Measurements from ENCODE around the gene FGD1. TPM values are rescaled to one million over a fixed set of nuclear protein-coding genes. Genes with fewer than 3 reads are reported as not detected.

FGD1 gene
- total RNA-seq, 1 experiment from 2014 or later, result 9.9 TPM

DNA sequence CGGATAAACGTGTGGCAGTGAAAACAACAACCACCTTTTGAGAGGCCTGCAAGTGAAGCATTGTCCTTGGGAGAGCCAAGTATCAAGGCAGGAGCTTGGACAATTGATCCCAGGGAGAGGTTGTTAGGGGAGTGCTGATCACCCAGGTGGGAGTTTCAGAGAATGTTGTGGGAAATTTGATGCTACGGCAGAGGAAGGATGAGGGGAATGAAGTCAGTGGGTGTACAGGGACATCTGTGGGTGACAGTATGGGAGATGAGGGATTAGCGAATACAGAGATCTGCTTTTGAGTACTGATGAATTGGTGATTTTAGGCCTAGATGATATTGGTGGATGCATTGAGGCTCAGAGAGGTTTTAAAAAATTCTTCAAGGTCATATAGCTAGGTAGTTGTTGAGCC lies 38.2 kb upstream of the FGD1 start:
- ATAC-seq, result no peak
- Histone ChIP-seq H3K27ac (ENCODE audit: low read length) (no peak overlapping the region), H3F3A (ENCODE audit: low read length, unreplicated experiment) (no peaks in the 10 kb centered on the region), H3K9me3 (ENCODE audit: low read length) (no peaks in the 10 kb centered on the region), H3K4me2 (ENCODE audit: low read length) (peak overlapping the region; percentile 28), H3K4me3 (ENCODE audit: low read length) (no peak overlapping the region), H3K9me2 (replicated peaks; ENCODE audit: low read length) (no peaks in the 10 kb centered on the region), H3K4me1 (ENCODE audit: insufficient read depth, low read length) (peaks cover 18% of the 10 kb centered on the region), H3K36me3 (ENCODE audit: low read depth, low read length) (peaks cover 29% of the 10 kb centered on the region), H2AFZ (ENCODE audit: low read length) (no peak overlapping the region), H3K27me3 (ENCODE audit: low read length) (no peaks in the 10 kb centered on the region), H3K9ac (ENCODE audit: low read length) (no peak overlapping the region), H3K79me2 (ENCODE audit: low read length) (peaks cover 77% of the 10 kb centered on the region), H4K20me1 (ENCODE audit: low read length) (no peaks in the 10 kb centered on the region)
- ChIA-PET POLR2A (ENCODE audit: unreplicated experiment) (no interaction called here), CTCF (no interaction called here)
- BruUV-seq (replicated peaks), result no TSS peak
- intact Hi-C loops (cut with micrococcal nuclease), result loop anchor here (10.0 kb wide), 1 partner anchor 289 kb away; no protein-coding TSS in a partner anchor
- TF ChIP-seq EZH2 (IDR thresholded peaks at IDR 0.05; ENCODE audit: low read length, unreplicated experiment) (no peak), EZH2phosphoT487 (IDR thresholded peaks at IDR 0.05; ENCODE audit: borderline replicate concordance, low read length) (no peak), CTCF (conservative IDR thresholded peaks at IDR 0.05; ENCODE audit: low read depth, low read length) (no peak)
- DNase-seq, result no peak

DNA sequence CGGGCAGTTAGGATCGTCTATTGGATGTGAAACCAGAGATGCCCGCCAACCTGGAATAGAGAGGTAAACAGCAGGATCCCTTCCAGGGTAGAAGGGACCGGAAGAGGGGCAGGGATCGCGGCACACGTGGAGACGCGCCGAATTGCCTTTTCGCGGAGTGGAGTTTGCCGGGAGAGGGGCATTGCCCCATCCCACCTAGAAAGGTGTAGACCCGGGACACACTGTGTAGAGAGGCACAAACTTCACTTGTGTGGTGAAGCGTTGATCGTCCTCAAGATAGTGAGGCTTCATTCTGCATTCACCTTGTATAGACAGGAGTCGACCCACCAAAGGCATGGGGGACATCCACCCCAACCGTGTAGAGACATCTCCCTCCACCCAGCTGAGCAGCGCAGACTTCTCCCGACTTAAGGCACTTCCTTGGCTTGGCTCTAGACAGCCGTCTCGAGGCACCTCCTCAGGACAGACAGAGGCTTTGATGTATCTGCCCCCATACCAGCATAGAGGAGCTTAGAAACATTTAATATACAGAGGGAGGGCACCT lies 34.4 kb upstream of the FGD1 start:
- intact Hi-C loops (cut with micrococcal nuclease), result loop anchor here (10.0 kb wide), 1 partner anchor 286 kb away; no protein-coding TSS in a partner anchor
- Histone ChIP-seq H3K36me3 (ENCODE audit: low read depth, low read length) (peaks cover 12% of the 10 kb centered on the region), H3F3A (ENCODE audit: low read length, unreplicated experiment) (no peaks in the 10 kb centered on the region), H3K79me2 (ENCODE audit: low read length) (peaks cover 53% of the 10 kb centered on the region), H2AFZ (ENCODE audit: low read length) (peak overlapping the region; percentile 81), H3K4me1 (ENCODE audit: insufficient read depth, low read length) (peaks cover 20% of the 10 kb centered on the region), H3K27ac (ENCODE audit: low read length) (peak overlapping the region; percentile 77), H3K4me3 (ENCODE audit: low read length) (peak overlapping the region; percentile 82), H3K9me3 (ENCODE audit: low read length) (no peaks in the 10 kb centered on the region), H4K20me1 (ENCODE audit: low read length) (no peaks in the 10 kb centered on the region), H3K9me2 (replicated peaks; ENCODE audit: low read length) (no peaks in the 10 kb centered on the region), H3K27me3 (ENCODE audit: low read length) (no peaks in the 10 kb centered on the region), H3K9ac (ENCODE audit: low read length) (peak overlapping the region; percentile 99), H3K4me2 (ENCODE audit: low read length) (peak overlapping the region; percentile 99)
- TF ChIP-seq CTCF (conservative IDR thresholded peaks at IDR 0.05; ENCODE audit: low read depth, low read length) (no peak), EZH2phosphoT487 (IDR thresholded peaks at IDR 0.05; ENCODE audit: borderline replicate concordance, low read length) (no peak), EZH2 (IDR thresholded peaks at IDR 0.05; ENCODE audit: low read length, unreplicated experiment) (no peak)
- ChIA-PET CTCF (interaction anchor here (0.5 to 0.7 kb wide), 2 partner anchors 51 to 846 kb away, joined by 3 to 5 read pairs; no protein-coding TSS in a partner anchor), POLR2A (ENCODE audit: unreplicated experiment) (interaction anchor here (0.6 to 0.7 kb wide), 3 partner anchors 470 to 1203 kb away, joined by 6 to 15 read pairs (median 8); partner anchors contain the start of gene APEX2)
- BruUV-seq (replicated peaks), result TSS peak; percentile 86
- DNase-seq (no peak), ATAC-seq (peak; percentile 41)

All from PC-3 (cell line).